Neutrophil (primary cell): Measurements from ENCODE around the gene CARHSP1.
A peak's percentile ranks its signal among the peaks of the same experiment; 100 is the strongest.
"Not testable (repeated sequence)": the region's sequence is repeated elsewhere in the genome, so short reads cannot be mapped to it uniquely, and the experiment has no call there.

Experiments used
- H3K27ac ChIP-seq: fragments of 200-600 bp; sonication (generic); 2 replicates; pipeline ENCODE4 v1.5.1; 2016; ENCODE audit warnings: mild to moderate bottlenecking, moderate library complexity
- H3K27me3 ChIP-seq: fragments of 200-600 bp; sonication (generic); 2 replicates; pipeline ENCODE4 v1.6.0; 2016; ENCODE audit warnings: mild to moderate bottlenecking
- H3K36me3 ChIP-seq: fragments of 200-600 bp; sonication (generic); 2 replicates; pipeline ENCODE4 v1.5.1; 2017
- H3K4me1 ChIP-seq, 2 experiments: fragments of 200-600 bp in 1 of 2; sonication (generic) in 1 of 2; 1 replicate in 1 of 2; 2 replicates in 1 of 2; pipeline versions ENCODE4 v1.5.1 to v1.6.1; 2013 to 2016; ENCODE audit warnings: low read depth in 1 of 2, low read length in 1 of 2, mild to moderate bottlenecking in 1 of 2, moderate library complexity in 1 of 2; ENCODE audit not compliant: control insufficient read depth in 1 of 2, insufficient read depth in 1 of 2
- H3K4me3 ChIP-seq, 2 experiments: fragments of 200-600 bp in 1 of 2; sonication (generic) in 1 of 2; 1 replicate in 1 of 2; 2 replicates in 1 of 2; pipeline ENCODE4 v1.5.1; 2013 to 2016; ENCODE audit warnings: low read depth in 1 of 2, low read length in 1 of 2, mild to moderate bottlenecking in 1 of 2, moderate library complexity in 1 of 2
- H3K9me3 ChIP-seq: fragments of 200-600 bp; sonication (generic); 2 replicates; pipeline ENCODE4 v1.5.1; 2016
- CTCF ChIP-seq: fragments of 200-600 bp; sonication (generic); IDR thresholded peaks from 2 replicates; pipeline ENCODE4 v1.5.1; 2016; ENCODE audit warnings: antibody characterized with exemption

Gene CARHSP1

DNA sequence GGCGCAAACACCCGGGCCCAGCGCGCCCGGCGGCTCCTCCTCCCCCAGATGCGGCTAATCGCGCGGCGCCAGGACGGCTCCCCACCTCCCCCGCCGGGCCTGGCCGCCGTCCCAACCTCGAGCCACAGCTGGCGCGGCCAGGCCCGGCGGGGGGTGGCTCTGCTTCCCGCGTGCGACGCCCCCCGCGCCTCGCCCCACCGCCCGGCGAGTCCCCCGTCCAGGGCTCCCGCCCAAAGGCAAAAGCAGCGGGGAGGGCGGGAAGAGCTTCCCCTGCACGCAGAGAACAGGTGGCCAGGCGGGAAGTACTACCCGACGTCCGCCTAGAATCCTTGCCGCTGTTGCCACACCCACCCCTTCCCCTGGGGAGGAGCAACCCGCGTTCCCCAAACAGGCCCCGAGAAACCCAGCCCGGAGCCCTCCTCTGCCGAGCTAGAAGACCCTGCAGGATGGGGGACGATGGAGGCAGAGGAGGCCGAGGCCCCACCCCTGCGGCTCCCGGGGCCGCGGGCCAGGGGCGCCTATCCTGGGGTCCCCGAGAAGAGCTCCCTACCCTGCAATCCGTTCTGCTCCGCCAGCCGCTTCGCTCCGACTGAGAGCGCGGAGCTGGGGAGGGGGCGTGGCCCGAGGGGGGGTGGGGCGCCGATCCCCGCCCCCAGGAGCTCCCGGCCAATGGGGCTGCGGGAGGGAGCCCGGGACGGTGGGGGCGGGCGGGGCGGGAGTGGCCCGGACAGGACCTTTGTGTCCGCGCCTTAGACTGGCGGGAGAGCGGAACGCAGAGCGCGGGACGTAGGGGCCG lies at the start of gene CARHSP1:
Gene CARHSP1 (minus strand): TSS at position 591 of the 796 bp plus-strand sequence. CDS start 9,678 bp downstream, outside the sequence.
- H3K27me3 ChIP-seq: no peaks in the 10 kb centered on the region
- peak within 1 kb of the TSS; percentile 94 for H3K27ac ChIP-seq
- no peaks in the 10 kb centered on the region for H3K9me3 ChIP-seq
- peaks cover 33 to 41% of the 10 kb centered on the region in 2 experiments for H3K4me1 ChIP-seq
- peaks cover 6% of the 10 kb centered on the region for H3K36me3 ChIP-seq
- peak within 1 kb of the TSS; percentile 77 to 90 for H3K4me3 ChIP-seq
- TF ChIP-seq CTCF: no peak

DNA sequence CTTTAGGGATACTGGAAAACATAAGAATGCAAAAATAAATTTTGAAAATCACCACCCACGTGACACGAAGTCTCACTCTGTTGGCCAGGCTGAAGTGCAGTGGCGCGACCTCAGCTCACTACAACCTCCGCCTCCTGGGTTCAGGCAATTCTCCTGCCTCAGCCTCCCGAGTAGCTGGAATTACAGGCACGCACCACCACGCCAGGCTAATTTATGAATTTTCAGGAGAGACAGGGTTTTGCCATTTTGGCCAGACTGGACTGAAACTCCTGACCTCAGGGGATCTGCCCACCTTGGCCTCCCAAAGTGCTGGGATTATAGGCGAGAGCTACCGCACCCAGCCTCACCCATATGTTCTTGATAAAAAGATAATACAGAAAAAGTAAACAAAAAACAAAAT lies 48.5 kb upstream of the CARHSP1 start:
- not testable (repeated sequence) for H3K9me3 ChIP-seq, H3K27ac ChIP-seq, H3K4me3 ChIP-seq, H3K27me3 ChIP-seq, H3K4me1 ChIP-seq
- H3K36me3 ChIP-seq: peaks cover 90% of the 10 kb centered on the region

DNA sequence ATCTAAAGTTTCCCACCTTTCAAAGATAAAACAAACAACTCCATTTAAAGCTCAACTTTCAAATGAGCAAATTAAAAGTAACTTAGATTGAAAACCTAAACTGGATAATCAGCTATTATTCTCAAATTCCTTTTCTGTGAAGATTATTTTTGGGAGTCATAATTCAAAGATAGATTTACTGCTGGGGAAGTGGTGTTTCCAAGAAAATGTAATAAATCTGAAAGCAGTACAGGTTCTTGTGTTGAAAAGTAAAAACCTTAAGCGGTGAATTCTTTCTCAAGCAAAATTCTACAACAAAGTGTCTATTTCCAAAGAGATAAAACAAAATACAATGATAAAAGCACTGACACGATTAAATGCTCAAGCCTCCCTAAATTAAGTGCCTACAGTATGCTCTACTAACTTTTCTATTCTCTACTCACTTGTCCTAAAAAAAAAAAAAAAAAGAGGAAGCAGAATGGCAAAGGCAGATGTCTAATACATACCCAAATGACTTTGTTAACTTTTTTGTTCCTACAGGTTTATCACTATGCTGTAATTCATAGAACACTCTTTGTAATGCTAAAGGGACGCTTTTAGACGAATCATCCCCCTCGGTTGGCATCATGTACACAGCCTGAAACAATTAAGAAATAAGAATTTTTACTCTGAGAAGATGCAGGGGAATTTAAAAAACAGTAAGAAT lies 47.9 kb upstream of the CARHSP1 start:
- Histone ChIP-seq H3K4me3 (no peak overlapping the region), H3K27ac (no peak overlapping the region), H3K36me3 (peaks cover 89% of the 10 kb centered on the region), H3K9me3 (no peaks in the 10 kb centered on the region), H3K4me1 (no peaks in the 10 kb centered on the region), H3K27me3 (no peaks in the 10 kb centered on the region)
- no peak for TF ChIP-seq CTCF

- no peak overlapping the region for H3K4me3 ChIP-seq
- no peak overlapping the region for H3K27ac ChIP-seq
- no peaks in the 10 kb centered on the region for H3K27me3 ChIP-seq
- no peaks in the 10 kb centered on the region for H3K4me1 ChIP-seq
- H3K36me3 ChIP-seq: peaks cover 90% of the 10 kb centered on the region
- no peaks in the 10 kb centered on the region for H3K9me3 ChIP-seq
- no peak for TF ChIP-seq CTCF
Observed at GRCh38 chr16:8915722-8916301, 47.0 kb upstream of the CARHSP1 start.

- H3K27ac ChIP-seq: no peak overlapping the region
- H3K9me3 ChIP-seq: no peaks in the 10 kb centered on the region
- peaks cover 90% of the 10 kb centered on the region for H3K36me3 ChIP-seq
Observed at GRCh38 chr16:8914098-8914497, 45.3 kb upstream of the CARHSP1 start.

More at GRCh38 chr16:8914098-8914497, 45.3 kb upstream of the CARHSP1 start:
- Histone ChIP-seq H3K4me1 (no peaks in the 10 kb centered on the region), H3K27me3 (no peaks in the 10 kb centered on the region), H3K4me3 (no peak overlapping the region)
- no peak for TF ChIP-seq CTCF
